T-helper 2 cell treated with Interferon-gamma antibody and Interleukin-4, amounts not matched to agents 100 ng/mL and 5 ng/mL, for 36 hours (primary cell): ENCODE measurements around the gene ALOX15B. TPM values are rescaled to one million over a fixed set of nuclear protein-coding genes. Genes with fewer than 3 reads are reported as not detected.

ENCODE experiments used
- intact Hi-C: fragments of 100-400 bp; cut with micrococcal nuclease; formaldehyde crosslinking; loops from one replicate; pipeline ENCODE4 v1.15.1; 2023
- total RNA-seq: library from RNA; stranded (reverse); gene quantifications from 2 replicates; pipeline ENCODE4 v1.2.3, GENCODE V29; 2022

The ALOX15B gene
- total RNA-seq, 1 donor from 2014 or later = not detected

- intact Hi-C loops = loop anchor here (2.0 to 5.0 kb wide), 2 partner anchors 19 to 62 kb away; partner anchors contain the start of gene HES7
Measured at GRCh38 chr17:8060274-8060673, 21.4 kb downstream of the ALOX15B start.

DNA sequence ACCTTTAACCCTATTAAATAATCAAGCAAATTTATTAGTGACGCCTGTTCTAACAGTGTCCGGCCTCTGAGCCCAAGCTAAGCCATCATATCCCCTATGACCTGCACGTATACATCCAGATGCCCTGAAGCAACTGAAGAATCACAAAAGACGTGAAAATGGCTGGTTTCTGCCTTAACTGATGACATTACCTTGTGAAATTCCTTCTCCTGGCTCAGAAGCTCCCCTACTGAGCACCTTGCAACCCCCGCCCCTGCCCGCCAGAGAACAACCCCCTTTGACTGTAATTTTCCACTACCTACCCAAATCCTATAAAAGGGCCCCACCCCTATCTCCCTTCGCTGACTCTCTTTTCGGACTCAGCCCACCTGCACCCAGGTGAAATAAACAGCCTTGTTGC, 23.0 kb downstream of the ALOX15B start:
- intact Hi-C loops = loop anchor here (2.0 to 5.0 kb wide), 2 partner anchors 17 to 60 kb away; partner anchors contain the start of gene HES7

DNA sequence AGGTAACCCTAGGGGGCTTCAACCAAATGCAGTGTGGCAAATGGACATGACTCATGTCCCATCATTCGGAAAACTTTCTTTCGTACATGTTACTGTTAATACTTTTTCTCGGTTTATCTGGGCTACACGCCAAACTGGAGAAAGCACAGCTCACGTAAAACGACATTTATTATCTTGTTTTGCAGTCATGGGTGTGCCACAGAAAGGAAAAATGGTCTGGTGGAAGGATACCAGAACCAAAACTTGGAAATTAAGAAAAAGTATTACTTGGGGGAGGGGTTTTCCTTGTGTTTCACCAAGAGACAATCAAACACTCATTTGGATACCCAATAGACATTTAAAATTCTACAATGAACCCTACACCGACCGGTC, 23.6 kb downstream of the ALOX15B start:
- intact Hi-C loops = loop anchor here (5.0 kb wide), 1 partner anchor 60 kb away; the partner anchor contains the start of gene HES7

- intact Hi-C loops = loop anchor here (5.0 kb wide), 1 partner anchor 59 kb away; the partner anchor contains the start of gene HES7
Measured at GRCh38 chr17:8062807-8063483, 24.1 kb downstream of the ALOX15B start.

DNA sequence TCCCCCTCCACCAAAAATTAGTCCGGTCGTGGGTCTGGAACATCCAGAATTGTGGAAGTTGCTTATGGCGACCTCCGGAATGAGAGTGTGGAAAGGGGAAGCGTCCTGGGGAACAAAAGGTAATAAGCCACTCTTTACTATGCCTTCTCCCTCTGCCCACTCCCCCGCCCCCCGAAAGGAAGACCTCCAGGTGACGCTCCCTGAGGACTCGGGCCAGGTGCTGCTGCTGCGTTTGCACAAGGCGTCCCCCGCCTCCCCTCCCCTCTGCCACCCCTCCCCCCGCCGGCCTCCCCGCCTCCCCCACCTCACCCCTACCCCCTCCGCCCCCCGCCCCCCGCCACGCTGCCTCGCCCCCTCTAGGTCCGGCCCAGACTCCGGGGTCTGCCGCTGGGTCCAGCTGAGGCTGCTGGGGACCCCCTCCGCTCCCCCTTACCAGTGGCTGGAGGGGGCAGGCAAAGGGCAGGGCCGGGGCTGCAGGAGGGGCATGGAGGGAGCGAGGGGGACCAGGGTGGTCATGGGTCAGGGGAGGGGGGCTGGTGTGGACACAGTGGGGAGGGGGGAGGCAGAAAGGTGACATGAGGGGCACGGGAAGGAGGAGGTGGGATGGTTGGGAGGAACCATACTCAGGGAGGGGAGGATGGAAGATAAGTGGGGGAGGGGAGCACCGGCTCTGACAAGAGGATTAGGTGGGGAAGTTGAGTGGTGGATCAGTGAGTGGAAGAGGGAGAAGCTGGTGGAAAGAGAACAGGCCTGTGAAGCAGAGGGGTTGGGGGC, 25.1 kb downstream of the ALOX15B start:
- intact Hi-C loops = loop anchor here (5.0 kb wide), 1 partner anchor 58 kb away; the partner anchor contains the start of gene HES7

GRCh38 chr17:8064561-8065019, 25.7 kb downstream of the ALOX15B start:
- intact Hi-C loops = loop anchor here (5.0 kb wide), 1 partner anchor 58 kb away; the partner anchor contains the start of gene HES7

DNA sequence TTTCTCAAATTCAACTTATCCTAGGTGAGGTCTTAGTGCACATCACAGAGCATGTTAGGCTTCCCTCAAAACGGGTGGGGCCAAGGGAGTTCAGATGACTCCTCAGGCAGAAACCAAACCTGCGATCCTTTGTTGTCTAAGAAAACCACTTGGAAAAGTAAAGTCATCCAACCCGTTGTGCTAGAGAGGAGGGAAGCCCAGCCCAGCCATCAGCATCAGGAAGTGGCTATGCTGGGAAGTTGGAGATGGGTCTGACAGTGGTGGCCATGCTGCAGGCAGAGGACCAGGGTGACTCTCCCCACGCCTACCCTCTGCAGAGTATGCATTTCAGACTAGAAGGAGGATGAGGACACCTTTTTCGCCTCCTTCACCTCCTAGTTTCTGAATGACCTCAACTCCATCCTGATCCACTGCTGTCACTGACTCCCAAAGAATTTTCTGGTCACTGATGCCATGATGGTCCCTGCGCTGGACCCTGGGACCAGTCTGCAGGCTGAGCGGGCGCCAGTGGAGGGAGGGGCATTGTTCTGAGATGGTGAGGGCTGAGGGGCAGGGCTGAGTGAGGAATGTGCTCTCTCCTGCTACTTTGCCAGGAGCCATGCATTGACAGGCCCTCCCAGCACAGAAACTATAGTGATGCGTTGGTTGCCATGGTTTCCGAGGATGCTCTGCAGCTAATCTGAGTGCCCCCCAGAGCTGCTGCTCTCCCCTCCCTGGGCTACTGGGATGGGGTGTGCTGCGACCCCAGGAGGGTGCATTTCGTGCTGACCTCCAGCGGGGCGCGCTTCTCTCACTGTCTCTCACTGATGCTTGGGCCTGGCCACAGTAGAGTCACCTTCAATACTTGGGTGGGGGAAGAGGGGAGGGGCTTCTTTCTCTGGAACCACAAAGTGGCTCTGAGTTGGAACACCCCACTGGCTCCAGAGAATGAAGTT, 28.2 kb downstream of the ALOX15B start:
- intact Hi-C loops = no loop called here

DNA sequence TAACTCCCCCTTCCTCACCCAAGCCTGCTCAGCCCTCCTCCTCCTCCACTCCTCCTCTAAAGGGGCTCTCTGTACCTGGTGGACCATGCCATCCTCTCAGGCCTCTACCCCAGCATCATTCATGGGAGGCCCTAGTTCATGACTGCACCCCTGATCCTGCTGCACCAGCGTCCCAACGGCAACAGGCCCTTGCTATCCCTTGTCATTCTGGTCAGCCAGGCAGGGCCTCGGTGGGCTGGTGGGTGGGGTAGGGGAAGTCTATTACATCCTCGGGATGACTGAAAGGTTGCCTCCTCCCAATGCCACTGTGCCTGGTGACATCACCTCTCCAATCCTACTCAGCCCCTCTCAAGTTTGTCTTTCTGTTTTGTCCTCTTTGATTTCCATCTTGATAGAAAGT, 28.9 kb downstream of the ALOX15B start:
- intact Hi-C loops = no loop called here

- intact Hi-C loops = no loop called here
Measured at GRCh38 chr17:8068736-8069586, 30.1 kb downstream of the ALOX15B start.

DNA sequence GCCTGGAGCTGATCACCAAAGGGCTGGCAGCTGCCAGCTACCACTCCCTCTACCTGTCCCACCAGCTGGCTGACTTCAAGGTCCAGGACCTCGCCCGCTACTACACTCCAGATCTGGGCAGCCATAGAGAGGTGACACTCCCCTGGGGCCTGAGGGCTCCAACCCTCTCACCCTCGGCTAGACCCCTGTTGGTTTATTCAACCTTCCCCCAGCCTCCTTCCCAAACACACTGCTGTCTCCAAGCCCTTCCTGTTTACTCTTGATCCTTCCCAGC, 30.7 kb downstream of the ALOX15B start:
- intact Hi-C loops = no loop called here

- intact Hi-C loops = no loop called here
Measured at GRCh38 chr17:8071496-8071895, 32.6 kb downstream of the ALOX15B start.

DNA sequence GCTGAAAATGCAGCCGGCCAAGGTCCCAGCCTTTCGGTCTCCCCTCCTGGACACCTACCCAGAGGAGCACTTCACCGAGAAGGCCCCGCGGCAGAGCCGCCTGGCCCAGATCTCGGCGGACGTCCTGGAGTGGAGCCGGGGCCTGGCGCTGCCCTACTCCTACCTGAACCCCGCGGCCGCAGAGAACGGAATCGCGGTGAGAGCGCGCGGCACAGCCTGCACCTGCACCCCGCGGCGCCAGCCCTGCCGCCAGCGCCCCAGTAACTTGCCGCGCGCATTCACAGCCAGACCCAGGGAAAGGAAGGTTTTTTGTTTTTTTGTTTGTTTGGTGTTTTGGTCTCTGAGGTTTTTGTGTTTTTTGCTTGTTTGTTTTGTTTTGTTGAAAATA, 33.5 kb downstream of the ALOX15B start:
- intact Hi-C loops = no loop called here

DNA sequence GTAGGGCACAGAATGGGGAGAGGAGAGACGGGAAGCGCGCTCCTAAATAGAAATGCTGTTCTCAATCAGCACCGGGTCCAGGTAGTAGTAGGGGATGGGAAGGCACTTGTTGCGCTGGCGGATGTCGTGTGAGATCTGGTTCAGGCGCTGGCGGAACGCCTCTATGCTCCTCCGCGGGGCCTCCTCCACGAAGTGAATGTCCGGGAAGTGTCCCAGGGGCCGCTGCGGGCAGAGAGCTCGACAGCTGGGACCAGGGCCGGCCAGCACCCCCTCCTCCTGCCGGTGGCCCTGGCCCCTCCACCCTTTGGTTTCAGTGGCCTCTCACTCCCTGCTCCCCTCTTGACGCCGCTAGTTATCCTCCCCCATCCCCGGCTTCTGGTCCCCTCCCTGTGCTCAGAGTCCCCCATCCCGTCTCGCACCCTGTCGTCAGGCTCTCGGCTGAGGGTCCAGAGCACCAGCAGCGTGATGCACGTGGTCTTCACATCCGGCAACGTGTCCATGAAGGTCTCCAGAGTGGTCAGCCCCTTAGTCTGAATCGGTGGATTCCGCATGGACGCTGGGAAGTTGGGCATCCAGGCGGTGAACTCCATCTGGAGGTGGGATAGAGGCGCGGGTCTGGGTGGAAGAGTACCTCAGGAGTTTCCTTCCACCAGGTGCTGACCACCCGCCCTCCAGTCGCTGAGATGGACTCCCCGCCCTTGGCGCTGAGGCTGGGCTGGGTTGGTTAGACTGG, 34.0 kb downstream of the ALOX15B start:
- intact Hi-C loops = no loop called here

- intact Hi-C loops = no loop called here
Measured at GRCh38 chr17:8073627-8074484, 35.0 kb downstream of the ALOX15B start.

DNA sequence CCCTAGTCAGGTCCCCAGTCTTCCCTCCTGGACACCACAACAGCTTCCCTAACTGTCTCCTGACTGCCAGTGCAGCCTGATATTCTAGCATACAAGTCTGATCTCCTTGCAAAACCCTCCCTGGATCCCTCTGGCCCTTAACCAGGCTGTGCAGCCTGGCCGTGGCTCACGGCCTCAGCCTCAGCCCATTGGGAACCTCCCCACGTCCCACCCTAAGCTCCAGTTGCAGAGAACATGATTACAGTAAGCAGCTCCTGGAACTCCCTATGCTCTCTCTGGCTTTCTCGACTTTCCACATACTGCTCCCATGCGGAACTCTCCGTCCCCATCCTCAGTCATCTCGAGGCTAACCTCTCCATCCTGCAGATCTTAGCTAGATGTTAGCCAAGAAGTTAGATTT, 35.7 kb downstream of the ALOX15B start:
- intact Hi-C loops = no loop called here

- intact Hi-C loops = no loop called here
Measured at GRCh38 chr17:8075081-8075480, 36.2 kb downstream of the ALOX15B start.

DNA sequence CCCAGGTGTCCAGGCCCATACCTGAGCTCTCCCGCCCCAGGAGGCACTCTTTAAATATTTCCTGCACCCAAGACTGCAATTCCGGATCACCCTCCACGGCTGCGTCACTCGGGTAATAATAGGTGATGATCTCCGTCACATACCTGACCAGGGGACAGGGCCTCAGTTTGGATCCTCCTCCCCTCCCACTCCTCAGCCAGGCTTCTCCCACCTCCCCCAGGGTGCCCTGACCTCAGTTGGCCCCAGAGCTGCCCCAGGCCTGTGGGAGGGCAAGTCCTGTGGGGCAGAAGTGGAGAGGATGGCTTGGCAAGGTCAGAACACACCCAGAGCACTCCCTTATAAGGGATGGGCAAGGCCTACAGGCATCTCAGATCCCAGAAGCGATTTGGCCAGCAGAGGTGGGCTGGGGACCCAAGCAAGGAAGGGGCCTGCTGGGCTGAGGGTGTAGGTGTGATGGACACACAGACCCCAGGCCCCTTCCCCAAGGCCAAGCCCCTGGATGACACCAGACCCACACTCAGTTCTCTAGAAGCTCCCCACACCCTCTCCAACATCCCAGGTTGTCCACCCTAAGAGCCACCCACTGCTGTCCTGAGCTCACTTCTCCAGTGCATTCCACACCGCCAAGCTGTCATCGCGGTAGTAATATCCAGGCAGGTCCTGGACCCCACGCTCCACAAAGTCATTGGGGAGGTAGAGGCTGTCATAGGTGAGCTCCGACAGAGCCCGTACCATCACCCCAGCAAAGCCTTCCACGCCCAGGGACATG, 36.9 kb downstream of the ALOX15B start:
- intact Hi-C loops = no loop called here
